Transverse colon (tissue), 4 donors: ENCODE measurements around the gene TAF5L.

Source experiments
- CTCF ChIP-seq, 5 experiments: fragments of 200-600 bp in 3 of 5; fragments of 450-650 bp in 2 of 5; sonication (generic) in 3 of 5; IDR thresholded peaks; 1 replicate in 2 of 5; 2 replicates in 3 of 5; pipeline ENCODE4 v1.5.1; 2016 to 2017; ENCODE audit warnings: antibody characterized with exemption in 5 of 5, inconsistent platforms in 3 of 5, mild to moderate bottlenecking in 2 of 5, moderate library complexity in 1 of 5
- EP300 ChIP-seq: sonication (generic); formaldehyde crosslinking; IDR thresholded peaks from one replicate; pipeline ENCODE4 v1.6.1; 2017; ENCODE audit warnings: antibody characterized with exemption, low read depth
- POLR2A ChIP-seq: fragments of 450-650 bp; IDR thresholded peaks from one replicate; pipeline ENCODE4 v1.6.1; 2016; ENCODE audit warnings: antibody characterized with exemption, mild to moderate bottlenecking, moderate library complexity
- POLR2AphosphoS5 ChIP-seq, 3 donors: sonication (generic); formaldehyde crosslinking; IDR thresholded peaks; one replicate each; pipeline ENCODE4 v1.6.1; 2016; ENCODE audit warnings: antibody characterized with exemption in 3 of 3

GRCh38 chr1:229558460-229559335, 67.2 kb downstream of the TAF5L start, which contains the start of gene ABCB10:
- TF ChIP-seq POLR2A (peak; percentile 56), CTCF (IDR thresholded peaks at IDR 0.05) (peak; percentile 63 to 89 (median 71)), POLR2AphosphoS5 (IDR thresholded peaks at IDR 0.05) (peak; percentile 79 to 85 (median 82)), EP300 (no peak)
